GM12864 (cell line): Measurements from ENCODE around the gene GDE1.

Source experiments
- DNase-seq: peaks from one replicate; pipeline ENCODE4 v3.0.0-alpha.2; 2011; ENCODE audit warnings: low read depth
- H3K4me3 ChIP-seq: 2 replicates; pipeline ENCODE4 v1.5.1; 2011; ENCODE audit warnings: mild to moderate bottlenecking, low read depth, low read length, control low read depth
- CTCF ChIP-seq: IDR thresholded peaks from 2 replicates; pipeline ENCODE4 v1.5.1; 2011; ENCODE audit warnings: low read depth, mild to moderate bottlenecking, moderate library complexity, low read length, control low read depth, inconsistent platforms; ENCODE audit errors: missing control alignments

The GDE1 gene

GRCh38 chr16:19479302-19479721 lies 42.6 kb downstream of the GDE1 start:
- DNase-seq: no peak
- no peak overlapping the region for H3K4me3 ChIP-seq
- TF ChIP-seq CTCF: no peak

GRCh38 chr16:19478505-19478904 lies 43.4 kb downstream of the GDE1 start:
- H3K4me3 ChIP-seq: no peak overlapping the region
- TF ChIP-seq CTCF: no peak
- no peak for DNase-seq

GRCh38 chr16:19474617-19475016 lies 47.3 kb downstream of the GDE1 start:
- no peak for TF ChIP-seq CTCF
- no peak for DNase-seq
- H3K4me3 ChIP-seq: no peak overlapping the region

- no peak for TF ChIP-seq CTCF
- DNase-seq: no peak
- H3K4me3 ChIP-seq: no peak overlapping the region
These were observed 49.4 kb downstream of the GDE1 start for GRCh38 chr16:19472482-19472881.

- DNase-seq: no peak
- no peak overlapping the region for H3K4me3 ChIP-seq
- no peak for TF ChIP-seq CTCF
These were observed 53.6 kb downstream of the GDE1 start for GRCh38 chr16:19468300-19468699.

GRCh38 chr16:19463468-19464315 lies 58.2 kb downstream of the GDE1 start:
- no peak for TF ChIP-seq CTCF
- DNase-seq: no peak
- H3K4me3 ChIP-seq: no peak overlapping the region

GRCh38 chr16:19460397-19460796 lies 61.5 kb downstream of the GDE1 start:
- H3K4me3 ChIP-seq: no peak overlapping the region
- TF ChIP-seq CTCF: no peak
- DNase-seq: no peak
